GM12875 (cell line): Measurements from ENCODE around the gene KCNH1.

Source experiments
- H3K4me3 ChIP-seq: one replicate; pipeline ENCODE4 v1.5.1; 2011; ENCODE audit warnings: low read depth, low read length, control low read depth
- CTCF ChIP-seq: IDR thresholded peaks from 2 replicates; pipeline ENCODE4 v1.5.1; 2011; ENCODE audit warnings: low read depth, mild to moderate bottlenecking, control low read depth, inconsistent platforms, low read length, moderate library complexity, borderline replicate concordance; ENCODE audit not compliant: insufficient read depth

KCNH1 gene

GRCh38 chr1:210686841-210687240 is 447.1 kb downstream of the KCNH1 start:
- no peak overlapping the region for H3K4me3 ChIP-seq
- no peak for TF ChIP-seq CTCF

- no peak for TF ChIP-seq CTCF
- no peak overlapping the region for H3K4me3 ChIP-seq
Observed at GRCh38 chr1:210685295-210685650, 448.7 kb downstream of the KCNH1 start.

- no peak overlapping the region for H3K4me3 ChIP-seq
- TF ChIP-seq CTCF = no peak
Observed at GRCh38 chr1:210684466-210685294, 449.3 kb downstream of the KCNH1 start.

- H3K4me3 ChIP-seq = no peak overlapping the region
- TF ChIP-seq CTCF = no peak
Observed at GRCh38 chr1:210683403-210684047, 450.4 kb downstream of the KCNH1 start.

- TF ChIP-seq CTCF = no peak
- no peak overlapping the region for H3K4me3 ChIP-seq
Observed at GRCh38 chr1:210681158-210681557, 452.8 kb downstream of the KCNH1 start.

GRCh38 chr1:210678306-210678705 is 455.6 kb downstream of the KCNH1 start:
- TF ChIP-seq CTCF = no peak
- H3K4me3 ChIP-seq = no peak overlapping the region

GRCh38 chr1:210677533-210677932 is 456.4 kb downstream of the KCNH1 start:
- no peak overlapping the region for H3K4me3 ChIP-seq
- TF ChIP-seq CTCF = no peak
